Left ventricle myocardium superior (tissue), 1 donor: ENCODE measurements around the gene MEF2C. TPM values are rescaled to one million over a fixed set of nuclear protein-coding genes. Genes with fewer than 3 reads are reported as not detected.

Source experiments
- ATAC-seq: fragments of 200-7000 bp; cut with Tn5 transposase; one replicate; pipeline ENCODE4 v1.9.1; 2020; ENCODE audit warnings: mild to moderate bottlenecking, moderate library complexity
- DNase-seq: peaks from one replicate; pipeline ENCODE4 v3.0.0-alpha.2; 2020
- intact Hi-C: fragments of 100-400 bp; cut with micrococcal nuclease; formaldehyde crosslinking; loops from one replicate; pipeline ENCODE4 v1.11.0; 2022
- total RNA-seq: library from RNA; stranded (reverse); fragmentation: NEBNext Ultra II Directional; extraction: Animal tissue kit (Norgen Biotek cat#: 25700); gene quantifications from one replicate; pipeline ENCODE4 v1.2.1, GENCODE V29; 2021
- donor health status: DM: no; HTN: yes; CAD: no; lungs with severe emphysema.

Gene MEF2C
- total RNA-seq, 1 donor from 2014 or later: 51.4 TPM

DNA sequence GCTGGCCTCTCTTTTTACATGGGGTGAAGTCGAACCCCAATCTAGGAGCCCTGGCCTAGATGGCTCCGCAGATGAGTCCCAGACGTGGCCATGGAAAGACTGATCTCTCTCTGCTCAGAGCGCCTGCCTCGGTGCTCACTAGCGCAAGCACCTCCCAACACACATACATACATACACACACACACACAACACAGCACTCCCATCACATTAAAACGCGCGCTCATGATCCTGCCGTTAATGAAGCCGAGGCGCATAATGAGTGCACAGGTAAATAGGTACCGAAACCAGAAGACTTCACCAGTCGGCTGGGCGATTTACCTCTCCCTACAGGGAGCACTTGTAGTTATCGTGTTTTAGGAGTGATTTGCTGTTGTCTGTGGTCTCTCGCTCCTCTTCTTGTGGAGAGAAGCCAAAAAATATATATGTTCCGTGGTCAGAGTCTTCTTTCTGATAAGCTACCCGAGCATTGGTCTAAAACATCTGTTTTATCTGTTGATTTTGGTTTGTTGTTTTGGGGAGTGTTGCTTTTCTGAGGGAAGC is 207.7 kb downstream of the MEF2C start:
- ATAC-seq (peak; percentile 15), DNase-seq (no peak)
- intact Hi-C loops: loop anchor here (10.0 kb wide), 1 partner anchor 540 kb away; no protein-coding TSS in a partner anchor

DNA sequence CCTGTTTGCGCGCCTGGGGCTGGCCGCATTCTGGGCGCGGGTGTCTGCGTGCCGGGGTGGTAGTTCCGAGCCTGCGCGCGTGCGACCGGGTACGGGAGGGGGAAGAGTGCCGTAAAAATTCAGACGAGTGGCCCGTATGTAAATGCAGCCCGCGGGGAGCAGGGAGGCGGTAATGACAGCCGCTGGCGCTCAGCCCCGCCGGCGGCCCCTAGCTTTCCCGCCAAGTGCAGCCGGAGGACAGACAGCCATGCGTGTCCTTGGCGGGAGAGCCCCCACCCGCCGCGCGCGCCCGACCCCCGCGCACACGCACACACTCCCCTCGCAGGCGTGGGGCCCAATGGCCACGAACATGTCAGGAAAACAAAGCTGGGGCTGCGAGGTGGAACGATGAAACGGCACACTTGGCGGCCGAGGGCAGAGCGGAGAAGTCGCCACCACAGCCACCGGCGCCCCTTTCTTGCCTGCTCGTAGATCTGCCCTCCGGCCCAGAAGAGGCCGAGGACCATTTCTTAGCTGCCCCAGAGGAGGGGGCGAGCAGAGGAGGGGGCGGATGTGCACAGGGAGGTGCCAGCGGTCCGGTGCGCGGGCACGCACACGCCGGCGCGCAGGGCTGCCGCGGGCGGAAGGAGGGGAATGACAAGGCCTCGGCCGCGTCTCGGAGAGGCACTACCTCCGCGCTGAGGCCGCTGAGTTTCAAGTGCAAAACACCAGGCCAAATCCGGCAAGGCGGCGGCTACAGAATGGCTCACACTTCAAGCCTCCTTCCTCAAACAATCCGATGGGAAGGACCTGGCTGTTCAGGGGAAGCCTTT is 208.4 kb downstream of the MEF2C start:
- DNase-seq (no peak), ATAC-seq (peak; percentile 54)
- intact Hi-C loops: loop anchor here (10.0 kb wide), 1 partner anchor 540 kb away; no protein-coding TSS in a partner anchor

DNA sequence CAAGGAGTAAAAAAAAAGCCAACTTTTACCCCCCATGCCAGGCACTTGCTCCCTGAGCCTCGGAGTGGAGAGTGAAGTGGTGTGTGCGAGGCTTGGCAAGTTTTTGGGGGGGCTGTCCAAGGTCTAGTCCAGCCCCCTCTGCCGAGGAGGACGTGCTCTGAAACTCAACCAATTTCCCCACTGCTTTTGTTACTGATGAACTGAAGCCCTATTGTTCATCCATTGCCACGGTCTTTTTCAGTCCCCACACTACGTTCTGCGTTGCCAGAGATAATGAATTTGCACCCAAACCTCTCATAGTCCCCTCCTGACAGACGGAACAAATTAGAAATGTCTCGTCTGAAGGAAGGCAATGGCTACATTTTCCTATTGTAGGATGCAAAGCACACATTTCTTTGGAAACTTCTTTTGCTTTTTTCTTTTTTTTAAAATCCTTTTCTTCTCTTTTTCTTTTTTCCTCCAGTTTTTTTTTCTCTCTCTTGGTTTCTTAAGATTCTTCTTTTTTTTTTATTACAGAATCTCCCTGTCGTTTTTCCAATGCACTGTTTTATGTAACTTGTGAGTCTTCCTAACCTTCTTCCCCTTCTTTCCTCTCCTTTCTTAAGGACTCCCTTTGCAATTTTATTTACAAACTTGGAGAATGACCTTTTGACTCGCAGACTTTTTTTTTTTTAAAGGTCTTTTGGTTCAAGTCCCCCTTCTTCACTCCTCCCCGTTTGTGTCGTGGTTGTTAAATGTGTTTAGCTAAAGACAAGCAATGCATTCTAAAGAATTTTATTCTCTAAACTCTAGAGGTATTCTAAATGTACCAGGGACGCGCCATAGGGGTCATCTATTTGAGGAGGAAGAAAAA is 209.5 kb downstream of the MEF2C start:
- intact Hi-C loops: loop anchor here (10.0 kb wide), 1 partner anchor 539 kb away; no protein-coding TSS in a partner anchor
- DNase-seq (no peak), ATAC-seq (no peak)

DNA sequence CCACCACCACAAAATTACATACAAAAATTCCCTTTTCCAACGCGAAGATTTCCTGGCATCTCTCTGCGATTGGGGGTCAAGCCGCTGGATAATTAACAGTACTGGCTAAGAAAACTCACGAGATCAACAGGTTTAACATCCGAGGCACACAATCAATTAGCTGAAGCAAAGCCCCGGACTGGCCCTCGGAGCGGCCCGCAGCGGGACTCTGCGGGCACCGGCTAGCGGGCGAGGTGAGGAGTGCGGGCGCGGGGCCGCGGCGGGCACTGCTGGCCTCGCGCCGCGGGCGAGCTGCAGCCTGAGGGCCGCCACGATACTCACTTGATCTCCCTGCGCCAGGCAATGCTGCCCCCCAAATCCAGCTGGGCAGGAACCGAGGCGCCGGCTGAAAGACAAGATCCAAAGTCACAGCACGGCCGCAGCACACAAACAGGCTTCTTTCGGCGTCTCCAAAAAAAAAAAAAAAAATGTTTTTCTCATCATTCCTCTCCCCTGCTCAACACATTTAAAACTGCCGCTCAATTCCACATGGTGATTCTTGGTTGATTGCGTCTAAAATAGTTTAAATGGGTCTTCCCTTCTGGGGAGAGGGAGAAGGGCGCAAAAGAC is 210.2 kb downstream of the MEF2C start:
- ATAC-seq: no peak
- DNase-seq: no peak
- intact Hi-C loops: loop anchor here (10.0 kb wide), 1 partner anchor 538 kb away; no protein-coding TSS in a partner anchor

DNA sequence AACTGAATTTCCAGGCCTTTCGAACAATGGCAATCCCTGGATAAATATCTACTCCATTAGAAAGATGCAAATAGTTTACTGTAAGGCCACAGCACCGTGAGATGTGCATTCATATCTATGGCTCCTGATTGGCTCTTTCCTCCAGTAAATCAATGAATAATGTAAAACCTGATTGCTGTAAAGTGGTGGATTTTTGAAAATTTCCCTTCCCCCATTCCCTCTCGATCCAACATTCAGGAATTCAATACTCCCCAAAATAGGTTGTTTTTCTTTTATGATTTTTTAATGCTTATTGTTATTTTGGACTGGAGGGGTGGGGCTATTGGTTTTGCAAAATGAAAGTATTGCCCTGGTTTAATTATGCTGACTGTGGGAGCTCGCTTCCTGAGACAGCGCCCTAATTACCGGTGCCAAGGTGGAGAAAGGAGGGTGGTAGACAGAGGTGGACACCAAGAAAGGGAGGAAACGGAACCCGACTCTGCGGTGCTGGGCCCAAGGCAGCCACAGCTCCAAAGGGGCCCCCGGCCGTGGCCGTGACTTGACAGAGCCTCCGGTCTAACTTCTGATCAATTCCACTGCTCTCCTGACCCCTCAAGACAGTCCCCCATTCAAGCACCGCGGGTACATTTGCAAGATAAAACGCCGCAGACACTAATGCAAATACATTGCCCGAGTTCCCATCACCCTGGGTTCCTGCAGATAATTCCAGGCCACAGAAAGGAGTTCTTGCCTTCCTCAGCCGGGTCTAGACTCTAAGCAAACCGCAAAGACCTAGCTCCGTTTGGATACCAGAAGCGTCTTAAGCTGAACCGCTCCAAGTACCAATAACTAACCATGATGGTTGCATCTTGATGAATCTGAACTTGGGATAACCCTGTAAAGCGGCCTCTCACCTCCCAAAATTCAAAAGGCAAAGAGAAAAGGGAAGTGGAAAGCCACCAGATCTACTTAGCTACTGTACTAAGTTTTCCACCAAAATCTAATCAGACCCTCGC is 211.2 kb downstream of the MEF2C start:
- DNase-seq (no peak), ATAC-seq (no peak)
- intact Hi-C loops: loop anchor here (10.0 kb wide), 1 partner anchor 537 kb away; no protein-coding TSS in a partner anchor

DNA sequence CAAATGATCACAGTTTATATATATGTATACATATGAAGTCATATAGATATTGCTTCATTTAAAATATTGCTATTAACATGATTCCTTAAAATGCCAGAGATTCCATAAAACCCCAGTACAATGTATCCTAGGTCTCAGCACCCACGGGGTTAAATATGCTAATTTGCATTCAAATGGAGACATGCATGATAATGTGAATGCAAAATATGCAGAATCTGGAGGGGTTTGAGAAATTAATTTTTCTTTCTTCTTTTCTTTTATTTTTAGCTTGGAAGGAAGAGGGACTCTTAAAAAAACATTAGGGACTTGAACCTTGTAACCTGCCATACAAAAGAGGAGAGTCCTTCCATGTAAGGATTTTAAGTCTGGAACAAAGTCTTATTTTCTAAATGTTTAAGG is 211.9 kb downstream of the MEF2C start:
- DNase-seq (no peak), ATAC-seq (no peak)
- intact Hi-C loops: loop anchor here (10.0 kb wide), 1 partner anchor 536 kb away; no protein-coding TSS in a partner anchor

DNA sequence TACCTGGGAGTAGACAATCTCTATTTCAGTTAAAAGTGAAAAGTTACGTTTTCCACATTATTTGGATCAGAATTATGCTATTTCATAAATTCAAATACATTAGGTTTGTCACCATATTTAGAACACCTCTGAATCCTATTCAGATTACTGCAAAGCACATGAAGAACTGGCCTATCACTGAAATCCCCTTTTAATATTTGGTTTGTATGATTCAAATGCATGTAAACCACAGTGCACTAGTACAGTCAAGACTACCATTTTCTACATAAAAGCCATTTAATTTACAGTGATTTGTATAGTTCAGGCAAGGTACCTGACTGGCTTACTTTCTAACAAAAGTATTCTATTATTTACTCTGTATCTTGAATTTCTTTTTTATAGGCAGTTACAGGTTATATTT is 212.5 kb downstream of the MEF2C start:
- DNase-seq: no peak
- no peak for ATAC-seq
- intact Hi-C loops: loop anchor here (10.0 kb wide), 1 partner anchor 536 kb away; no protein-coding TSS in a partner anchor

DNA sequence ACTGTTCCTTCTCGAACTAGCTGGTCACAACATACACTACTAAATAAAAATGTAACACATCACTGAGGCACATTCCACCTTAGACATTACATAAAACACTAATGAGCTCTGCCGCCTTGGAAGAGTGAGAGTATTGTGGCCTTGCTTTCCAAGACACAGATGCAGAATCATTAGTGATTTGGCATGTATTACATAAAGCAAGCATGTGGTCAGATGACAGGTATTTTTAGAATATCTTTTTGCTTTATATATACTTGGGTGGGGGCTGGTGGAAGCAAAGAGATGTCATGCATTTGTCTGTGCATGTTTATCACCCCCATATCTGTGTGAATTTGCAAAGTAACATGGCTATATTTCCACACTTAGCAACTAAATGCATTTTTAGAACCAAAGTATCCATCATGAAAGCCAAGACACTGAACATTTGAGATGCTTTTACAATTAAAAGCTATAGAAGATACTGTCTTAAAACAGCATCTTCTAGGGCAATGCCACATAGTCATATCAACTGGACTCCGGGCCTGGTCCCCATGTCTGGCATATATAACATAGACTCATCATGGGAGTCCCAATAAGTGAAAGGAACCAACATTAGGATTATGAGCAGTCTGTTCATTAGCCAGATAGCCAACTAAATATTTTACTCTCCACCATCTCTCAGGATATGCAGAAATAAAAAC is 213.5 kb downstream of the MEF2C start:
- DNase-seq (no peak), ATAC-seq (no peak)
- intact Hi-C loops: loop anchor here (10.0 kb wide), 1 partner anchor 535 kb away; no protein-coding TSS in a partner anchor

DNA sequence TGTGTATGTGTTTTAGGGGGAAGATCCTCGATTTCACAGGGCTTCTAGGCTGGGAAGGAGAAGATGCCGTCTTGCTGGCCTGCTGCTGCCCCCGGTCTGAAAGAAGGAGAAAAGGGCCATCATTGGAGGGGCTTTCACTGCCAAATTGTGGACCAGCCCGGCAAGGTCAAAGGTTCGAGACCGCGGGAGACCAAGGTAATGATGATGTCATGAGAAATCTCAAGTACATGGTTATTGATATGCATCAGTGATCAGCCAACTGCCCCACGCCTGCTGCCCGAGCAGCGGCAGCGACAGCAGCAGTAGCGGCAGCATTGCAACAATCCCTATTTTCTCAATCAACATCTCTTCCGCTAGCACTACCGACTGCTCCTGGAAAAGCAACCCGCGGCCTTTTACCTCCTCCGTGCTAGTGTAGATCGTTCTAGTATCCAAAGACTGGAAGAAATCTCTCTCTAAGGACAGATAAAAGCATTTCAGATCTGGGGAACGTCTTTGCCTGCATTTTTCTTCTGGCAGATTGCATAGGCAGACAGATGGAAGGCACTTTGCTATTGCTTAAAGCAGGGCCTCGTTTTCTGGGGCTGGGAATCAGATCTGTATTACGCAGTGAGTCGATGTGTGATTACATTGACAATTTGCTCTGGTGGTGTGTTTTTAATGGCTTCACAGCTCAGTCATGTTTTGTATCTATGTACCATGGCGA is 215.3 kb downstream of the MEF2C start:
- no peak for DNase-seq
- intact Hi-C loops: no loop called here
- no peak for ATAC-seq
